ENCODE data around the gene RCVRN.

Gene RCVRN

GRCh38 chr17:9905078-9905415 lies at the start of gene RCVRN:
Gene RCVRN (minus strand): TSS chr17:9905271. CDS start chr17:9905180, 91 bp downstream.
- no peak for DNase-seq

GRCh38 chr17:9953492-9953891 lies 48.4 kb upstream of the RCVRN start:
- no peak for DNase-seq

GRCh38 chr17:9951803-9952202 lies 46.7 kb upstream of the RCVRN start:
- no peak for DNase-seq

GRCh38 chr17:9948928-9949327 lies 43.9 kb upstream of the RCVRN start:
- no peak for DNase-seq

- no peak for DNase-seq
These were observed 39.6 kb upstream of the RCVRN start for GRCh38 chr17:9944704-9945103.

- no peak for DNase-seq
These were observed 38.3 kb upstream of the RCVRN start for GRCh38 chr17:9943343-9943742.

GRCh38 chr17:9942885-9943284 lies 37.8 kb upstream of the RCVRN start:
- DNase-seq = no peak

- no peak for DNase-seq
These were observed 36.2 kb upstream of the RCVRN start for GRCh38 chr17:9941305-9941704.

- DNase-seq = no peak
These were observed 35.8 kb upstream of the RCVRN start for GRCh38 chr17:9940841-9941240.

GRCh38 chr17:9938764-9939163 lies 33.7 kb upstream of the RCVRN start:
- no peak for DNase-seq

GRCh38 chr17:9937901-9938300 lies 32.8 kb upstream of the RCVRN start:
- DNase-seq = no peak

GRCh38 chr17:9937241-9937761 lies 32.2 kb upstream of the RCVRN start:
- DNase-seq = no peak

- no peak for DNase-seq
These were observed 31.0 kb upstream of the RCVRN start for GRCh38 chr17:9936095-9936494.

GRCh38 chr17:9935408-9935807 lies 30.3 kb upstream of the RCVRN start:
- DNase-seq = no peak

GRCh38 chr17:9934331-9934730 lies 29.3 kb upstream of the RCVRN start:
- DNase-seq = no peak

GRCh38 chr17:9932491-9932890 lies 27.4 kb upstream of the RCVRN start:
- no peak for DNase-seq

- DNase-seq = no peak
These were observed 26.2 kb upstream of the RCVRN start for GRCh38 chr17:9931144-9931741.

GRCh38 chr17:9929871-9930270 lies 24.8 kb upstream of the RCVRN start:
- DNase-seq = no peak

GRCh38 chr17:9928601-9929333 lies 23.7 kb upstream of the RCVRN start:
- DNase-seq = no peak

GRCh38 chr17:9926150-9926804 lies 21.2 kb upstream of the RCVRN start:
- no peak for DNase-seq

GRCh38 chr17:9925457-9925856 lies 20.4 kb upstream of the RCVRN start:
- DNase-seq = no peak

GRCh38 chr17:9924735-9925191 lies 19.7 kb upstream of the RCVRN start:
- no peak for DNase-seq

GRCh38 chr17:9922012-9922848 lies 17.2 kb upstream of the RCVRN start:
- no peak for DNase-seq
